Neutrophil (primary cell): ENCODE data around the gene ASCL5.

Source experiments
- H3K27ac ChIP-seq: fragments of 200-600 bp; sonication (generic); 2 replicates; pipeline ENCODE4 v1.5.1; 2016; ENCODE audit warnings: mild to moderate bottlenecking, moderate library complexity
- H3K27me3 ChIP-seq: fragments of 200-600 bp; sonication (generic); 2 replicates; pipeline ENCODE4 v1.6.0; 2016; ENCODE audit warnings: mild to moderate bottlenecking
- H3K36me3 ChIP-seq: fragments of 200-600 bp; sonication (generic); 2 replicates; pipeline ENCODE4 v1.5.1; 2017
- H3K4me1 ChIP-seq, 2 experiments: fragments of 200-600 bp in 1 of 2; sonication (generic) in 1 of 2; 1 replicate in 1 of 2; 2 replicates in 1 of 2; pipeline versions ENCODE4 v1.5.1 to v1.6.1; 2013 to 2016; ENCODE audit warnings: low read depth in 1 of 2, low read length in 1 of 2, mild to moderate bottlenecking in 1 of 2, moderate library complexity in 1 of 2; ENCODE audit not compliant: control insufficient read depth in 1 of 2, insufficient read depth in 1 of 2
- H3K4me3 ChIP-seq, 2 experiments: fragments of 200-600 bp in 1 of 2; sonication (generic) in 1 of 2; 1 replicate in 1 of 2; 2 replicates in 1 of 2; pipeline ENCODE4 v1.5.1; 2013 to 2016; ENCODE audit warnings: low read depth in 1 of 2, low read length in 1 of 2, mild to moderate bottlenecking in 1 of 2, moderate library complexity in 1 of 2
- H3K9me3 ChIP-seq: fragments of 200-600 bp; sonication (generic); 2 replicates; pipeline ENCODE4 v1.5.1; 2016
- CTCF ChIP-seq: fragments of 200-600 bp; sonication (generic); IDR thresholded peaks from 2 replicates; pipeline ENCODE4 v1.5.1; 2016; ENCODE audit warnings: antibody characterized with exemption

Gene ASCL5

GRCh38 chr1:201126832-201127754 lies at the start of gene ASCL5:
TSS of gene ASCL5 (minus strand) at chr1:201127184. CDS start at chr1:201115372, 11,812 bp downstream.
- no peak within 1 kb of the TSS for H3K4me3 ChIP-seq
- H3K27ac ChIP-seq = no peak within 1 kb of the TSS
- H3K9me3 ChIP-seq = no peaks in the 10 kb centered on the region
- no peak for TF ChIP-seq CTCF
- H3K27me3 ChIP-seq = peaks cover 11% of the 10 kb centered on the region
- no peaks in the 10 kb centered on the region for H3K36me3 ChIP-seq
- H3K4me1 ChIP-seq = no peaks in the 10 kb centered on the region

GRCh38 chr1:201175820-201176500 lies 49.0 kb upstream of the ASCL5 start:
- no peak overlapping the region for H3K27ac ChIP-seq
- no peak for TF ChIP-seq CTCF
- peaks cover 7 to 8% of the 10 kb centered on the region in 2 experiments for H3K4me1 ChIP-seq
- no peaks in the 10 kb centered on the region for H3K36me3 ChIP-seq
- H3K4me3 ChIP-seq = no peak overlapping the region
- peaks cover 19% of the 10 kb centered on the region for H3K27me3 ChIP-seq
- no peaks in the 10 kb centered on the region for H3K9me3 ChIP-seq

- no peak overlapping the region for H3K4me3 ChIP-seq
- H3K4me1 ChIP-seq = peaks cover 11 to 13% of the 10 kb centered on the region in 2 experiments
Measured at GRCh38 chr1:201173736-201174135, 46.8 kb upstream of the ASCL5 start.

GRCh38 chr1:201172999-201173610 lies 46.1 kb upstream of the ASCL5 start:
- no peak for TF ChIP-seq CTCF
- no peak overlapping the region for H3K4me3 ChIP-seq
- H3K27me3 ChIP-seq = peaks cover 28% of the 10 kb centered on the region
- H3K4me1 ChIP-seq = peaks cover 11 to 13% of the 10 kb centered on the region in 2 experiments
- no peaks in the 10 kb centered on the region for H3K9me3 ChIP-seq
- no peaks in the 10 kb centered on the region for H3K36me3 ChIP-seq
- H3K27ac ChIP-seq = no peak overlapping the region

More at GRCh38 chr1:201173736-201174135, 46.8 kb upstream of the ASCL5 start:
- Histone ChIP-seq H3K27me3 (peaks cover 28% of the 10 kb centered on the region), H3K9me3 (no peaks in the 10 kb centered on the region), H3K27ac (no peak overlapping the region), H3K36me3 (no peaks in the 10 kb centered on the region)
- TF ChIP-seq CTCF = no peak

- Histone ChIP-seq H3K9me3 (no peaks in the 10 kb centered on the region), H3K27me3 (peaks cover 28% of the 10 kb centered on the region), H3K27ac (no peak overlapping the region), H3K36me3 (no peaks in the 10 kb centered on the region), H3K4me1 (peaks cover 11 to 13% of the 10 kb centered on the region in 2 experiments), H3K4me3 (no peak overlapping the region)
- TF ChIP-seq CTCF = no peak
Measured at GRCh38 chr1:201172326-201172725, 45.3 kb upstream of the ASCL5 start.
